GM12878 (cell line): Measurements from ENCODE around the gene SHC1. TPM values are rescaled to one million over a fixed set of nuclear protein-coding genes. Genes with fewer than 3 reads are reported as not detected.
A peak's percentile ranks its signal among the peaks of the same experiment; 100 is the strongest.

Experiments used
- CEBPZ ChIP-seq: fragments of 150-350 bp; IDR thresholded peaks from 2 replicates; pipeline ENCODE4 v1.6.1; 2016; ENCODE audit warnings: low read depth, low read length
- CREB1 ChIP-seq: IDR thresholded peaks from 2 replicates; pipeline ENCODE4 v1.6.1; 2012; ENCODE audit warnings: low read depth, mild to moderate bottlenecking, inconsistent platforms
- FOS ChIP-seq: IDR thresholded peaks from 3 replicates; pipeline ENCODE4 v1.6.1; 2011; ENCODE audit warnings: borderline replicate concordance; ENCODE audit not compliant: insufficient read length; ENCODE audit errors: extremely low read depth
- FOXK2 ChIP-seq: fragments of 450-650 bp; IDR thresholded peaks from 2 replicates; pipeline ENCODE4 v1.6.1; 2017; ENCODE audit warnings: mild to moderate bottlenecking, moderate library complexity
- FOXM1 ChIP-seq: IDR thresholded peaks from 2 replicates; pipeline ENCODE4 v1.6.1; 2012; ENCODE audit warnings: low read depth, mild to moderate bottlenecking, inconsistent platforms, low read length, moderate library complexity
- HSF1 ChIP-seq: fragments of 150-350 bp; IDR thresholded peaks from 2 replicates; pipeline ENCODE4 v1.6.1; 2014; ENCODE audit warnings: mild to moderate bottlenecking, low read depth, low read length
- IRF5 ChIP-seq: fragments of 450-650 bp; IDR thresholded peaks from 2 replicates; pipeline ENCODE4 v1.6.1; 2017; ENCODE audit warnings: borderline replicate concordance
- KAT2A ChIP-seq: conservative IDR thresholded peaks from 2 replicates; pipeline ENCODE4 v1.6.1; 2011; ENCODE audit warnings: low read depth, low read length; ENCODE audit not compliant: control insufficient read depth
- KDM1A ChIP-seq: fragments of 200-600 bp; sonication (generic); IDR thresholded peaks from 2 replicates; pipeline ENCODE4 v1.6.1; 2016; ENCODE audit warnings: borderline replicate concordance
- MTA3 ChIP-seq: IDR thresholded peaks from 2 replicates; pipeline ENCODE4 v1.6.1; 2012; ENCODE audit warnings: low read length, inconsistent platforms, borderline replicate concordance
- MXI1 ChIP-seq: fragments of 150-350 bp; IDR thresholded peaks from 2 replicates; pipeline ENCODE4 v1.6.1; 2011; ENCODE audit warnings: low read depth, mild to moderate bottlenecking, inconsistent platforms, low read length, improper control_type of control experiment
- PAX5 ChIP-seq: IDR thresholded peaks from 2 replicates; pipeline ENCODE4 v1.6.1; 2011; ENCODE audit warnings: low read depth, low read length, borderline replicate concordance
- POLR2AphosphoS2 ChIP-seq: IDR thresholded peaks from 2 replicates; pipeline ENCODE4 v1.6.1; 2011; ENCODE audit warnings: low read depth, mild to moderate bottlenecking, low read length, improper control_type of control experiment, moderate library complexity
- POU2F2 ChIP-seq: IDR thresholded peaks from 3 replicates; pipeline ENCODE4 v1.6.1; 2011; ENCODE audit warnings: low read depth, mild to moderate bottlenecking, low read length, borderline replicate concordance
- RELA ChIP-seq: fragments of 450-650 bp; IDR thresholded peaks from 2 replicates; pipeline ENCODE4 v1.8.0; 2014; ENCODE audit warnings: borderline replicate concordance; ENCODE audit not compliant: partially characterized antibody
- RUNX3 ChIP-seq: IDR thresholded peaks from 2 replicates; pipeline ENCODE4 v1.6.1; 2012; ENCODE audit warnings: low read length, inconsistent platforms
- TBL1XR1 ChIP-seq: IDR thresholded peaks from 2 replicates; pipeline ENCODE4 v1.6.1; 2012; ENCODE audit warnings: low read depth, low read length, improper control_type of control experiment
- USF2 ChIP-seq: IDR thresholded peaks from 2 replicates; pipeline ENCODE4 v1.6.1; 2011; ENCODE audit warnings: low read depth, low read length, improper control_type of control experiment, borderline replicate concordance
- ZBTB11 ChIP-seq: fragments of 450-650 bp; formaldehyde crosslinking; IDR thresholded peaks from 2 replicates; pipeline ENCODE4 v1.5.0; 2022; ENCODE audit warnings: mild to moderate bottlenecking, missing genetic modification characterization
- ZNF274 ChIP-seq: IDR thresholded peaks from one replicate; pipeline ENCODE4 v1.8.0; 2011; ENCODE audit not compliant: insufficient read length, insufficient read depth
- polyA plus RNA-seq, 11 experiments: library from polyadenylated mRNA; depleted of rRNA in 4 of 11; unstranded in 6 of 11; stranded (reverse) in 5 of 11; fragments of >200 nt; fragmentation: Nextera tagmentation in 4 of 11; fragmentation: Illumina TruSeq in 1 of 11; extraction: Ambion mirVana in 4 of 11; extraction: Trizol in 1 of 11; gene quantifications; 1 replicate in 1 of 11; 2 replicates in 10 of 11; pipeline versions ENCODE4 v1.2.1 to v1.2.3, GENCODE V29; 2011 to 2016; ENCODE audit warnings: inconsistent platforms in 2 of 11, missing spikeins in 2 of 11, low read depth in 1 of 11
- total RNA-seq, 4 experiments: library from RNA; depleted of rRNA in 3 of 4; stranded (reverse); fragments of >200 nt in 3 of 4; fragmentation: Illumina TruSeq in 1 of 4; extraction: Trizol in 1 of 4; gene quantifications; 2 replicates each; pipeline versions ENCODE4 v1.2.1 to v1.2.3, GENCODE V29; 2013 to 2021

Gene SHC1
- total and polyA plus RNA-seq, 10 of the 15 experiments (the other 5 are each of a cell fraction or from before 2014, with no cell fraction given), result 2.6 to 49.3 (median 25.2) TPM

- TF ChIP-seq CEBPZ (no peak), TBL1XR1 (no peak), CREB1 (0 out of 2 replicates have a peak, but pooled peaks have one; percentile 18), RUNX3 (no peak), POU2F2 (no peak), FOS (no peak), MXI1 (peak; percentile 69; the same call in 1 of the 2 replicates), FOXK2 (peak; percentile 57), PAX5 (0 out of 2 replicates have a peak, but pooled peaks have one; percentile 31), RELA (no peak), HSF1 (no peak), POLR2AphosphoS2 (no peak), USF2 (no peak), FOXM1 (no peak), ZBTB11 (CRISPR knock-in tag) (no peak), ZNF274 (no peak), KDM1A (no peak), IRF5 (no peak), MTA3 (no peak), KAT2A (no peak)
Observed at GRCh38 chr1:154955039-154955717, 15.4 kb downstream of the SHC1 start (continued).
